ENCODE data around the gene PTPRC. TPM values are rescaled to one million over a fixed set of nuclear protein-coding genes. Genes with fewer than 3 reads are reported as not detected.

The PTPRC gene
- total RNA-seq, 1 experiment from 2014 or later: not detected

- H3K27ac ChIP-seq: no peak overlapping the region
- DNase-seq: no peak
- H3K36me3 ChIP-seq: no peaks in the 10 kb centered on the region
- no peak overlapping the region for H3K4me3 ChIP-seq
- no peaks in the 10 kb centered on the region for H3K27me3 ChIP-seq
- no peaks in the 10 kb centered on the region for H3K4me1 ChIP-seq
- H3K9me3 ChIP-seq (replicated peaks): no peaks in the 10 kb centered on the region
These were observed 7.5 kb upstream of the PTPRC start for GRCh38 chr1:198631292-198631691.

DNA sequence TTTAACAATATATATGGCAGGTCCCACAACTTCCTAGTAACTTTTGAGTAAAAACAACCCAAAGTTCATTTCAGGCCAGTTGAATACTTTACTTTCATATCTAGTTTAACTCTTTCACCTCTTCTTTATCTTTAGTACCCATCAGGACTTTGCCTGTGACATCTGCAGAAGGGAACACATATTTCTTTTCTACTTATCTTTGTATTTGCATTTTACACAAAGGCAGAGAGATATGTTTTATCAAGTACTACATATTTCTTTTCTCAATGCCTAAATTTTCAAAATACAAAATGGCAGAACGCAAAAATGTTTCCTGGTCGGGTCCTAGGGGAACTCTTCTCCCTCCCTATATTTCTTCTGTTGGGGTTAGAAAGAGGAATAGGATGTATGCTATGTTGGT is 6.8 kb upstream of the PTPRC start:
- H3K27ac ChIP-seq: no peak overlapping the region
- DNase-seq: no peak
- no peak overlapping the region for H3K4me3 ChIP-seq
- no peaks in the 10 kb centered on the region for H3K27me3 ChIP-seq
- no peaks in the 10 kb centered on the region for H3K9me3 ChIP-seq (replicated peaks)
- H3K36me3 ChIP-seq: no peaks in the 10 kb centered on the region
- H3K4me1 ChIP-seq: no peaks in the 10 kb centered on the region

- Histone ChIP-seq H3K9me3 (replicated peaks) (no peaks in the 10 kb centered on the region), H3K27ac (no peak overlapping the region), H3K36me3 (no peaks in the 10 kb centered on the region), H3K4me3 (no peak overlapping the region), H3K4me1 (no peaks in the 10 kb centered on the region), H3K27me3 (no peaks in the 10 kb centered on the region)
- no peak for DNase-seq
These were observed 5.1 kb upstream of the PTPRC start for GRCh38 chr1:198633675-198634121.

DNA sequence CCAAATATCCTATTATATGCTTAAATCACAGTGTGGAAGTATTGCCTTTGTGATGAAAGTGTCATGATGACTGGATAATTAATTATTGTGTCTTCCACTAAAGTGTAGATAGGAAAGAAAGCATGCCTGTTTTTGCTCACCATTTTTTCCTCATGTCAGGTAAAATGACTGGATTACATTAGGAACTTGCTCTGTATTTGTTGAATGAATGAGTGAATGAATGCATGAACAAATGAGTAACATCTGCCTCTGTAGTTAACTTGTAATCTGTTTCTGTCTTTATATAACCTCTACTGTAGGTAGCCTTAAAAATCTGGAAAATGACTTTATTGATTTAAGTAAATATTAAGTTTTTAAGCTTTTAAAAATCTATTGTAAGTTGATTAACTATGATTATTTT is 2.9 kb upstream of the PTPRC start:
- Histone ChIP-seq H3K4me1 (no peaks in the 10 kb centered on the region), H3K9me3 (replicated peaks) (no peaks in the 10 kb centered on the region), H3K27ac (no peak overlapping the region), H3K36me3 (no peaks in the 10 kb centered on the region), H3K4me3 (no peak overlapping the region), H3K27me3 (no peaks in the 10 kb centered on the region)
- no peak for DNase-seq

DNA sequence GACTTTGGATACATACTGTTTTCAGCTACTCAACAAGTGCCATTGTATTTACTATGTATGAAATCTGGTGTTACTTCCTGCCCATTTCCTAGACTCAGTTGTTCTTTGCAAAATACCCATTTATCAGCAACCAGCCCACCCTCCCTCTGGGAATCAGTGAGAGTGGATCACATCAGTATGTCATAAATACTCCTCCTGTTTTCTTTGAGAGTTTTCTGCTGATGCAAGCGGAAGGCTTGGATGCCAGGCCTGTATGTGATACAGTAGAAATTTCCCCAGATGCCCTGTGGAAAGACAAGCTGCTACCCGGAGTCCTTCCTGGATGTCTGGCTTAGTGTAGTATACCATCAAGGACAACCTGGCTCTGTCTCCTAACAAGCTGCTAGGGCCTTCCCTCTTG is 2.4 kb upstream of the PTPRC start:
- no peaks in the 10 kb centered on the region for H3K27me3 ChIP-seq
- DNase-seq: no peak
- H3K9me3 ChIP-seq (replicated peaks): no peaks in the 10 kb centered on the region
- no peak overlapping the region for H3K27ac ChIP-seq
- no peaks in the 10 kb centered on the region for H3K4me1 ChIP-seq
- H3K36me3 ChIP-seq: no peaks in the 10 kb centered on the region
- no peak overlapping the region for H3K4me3 ChIP-seq

- H3K36me3 ChIP-seq: no peaks in the 10 kb centered on the region
- no peaks in the 10 kb centered on the region for H3K27me3 ChIP-seq
- H3K9me3 ChIP-seq (replicated peaks): no peaks in the 10 kb centered on the region
- DNase-seq: no peak
- no peak overlapping the region for H3K27ac ChIP-seq
- H3K4me3 ChIP-seq: no peak overlapping the region
- no peaks in the 10 kb centered on the region for H3K4me1 ChIP-seq
These were observed 1.7 kb upstream of the PTPRC start for GRCh38 chr1:198637157-198637556.

GRCh38 chr1:198637916-198638437 is 863 bp upstream of the PTPRC start:
- H3K27me3 ChIP-seq: no peaks in the 10 kb centered on the region
- no peak for DNase-seq
- no peak overlapping the region for H3K27ac ChIP-seq
- no peak overlapping the region for H3K4me3 ChIP-seq
- no peaks in the 10 kb centered on the region for H3K36me3 ChIP-seq
- no peaks in the 10 kb centered on the region for H3K4me1 ChIP-seq
- H3K9me3 ChIP-seq (replicated peaks): no peaks in the 10 kb centered on the region

DNA sequence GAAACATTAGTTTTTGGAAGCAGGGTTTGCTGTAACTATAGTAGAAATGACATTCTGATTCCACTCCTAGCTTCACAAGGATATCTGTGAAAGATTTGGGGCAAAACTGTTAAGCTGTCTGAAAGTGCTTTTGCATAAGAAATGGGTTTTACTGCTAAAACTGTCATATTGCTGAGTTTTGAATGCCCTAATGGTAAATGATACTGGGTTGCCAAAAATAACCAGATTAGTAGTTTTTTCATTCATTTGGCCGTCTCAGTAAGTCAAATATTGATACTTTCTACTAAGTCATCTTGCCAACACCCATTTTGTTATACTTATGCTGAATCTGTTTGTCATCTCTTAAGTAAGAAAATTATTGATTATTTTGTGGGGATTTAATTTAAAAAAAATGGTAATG is 399 bp upstream of the PTPRC start:
- Histone ChIP-seq H3K4me1 (no peaks in the 10 kb centered on the region), H3K27ac (no peak overlapping the region), H3K36me3 (no peaks in the 10 kb centered on the region), H3K9me3 (replicated peaks) (no peaks in the 10 kb centered on the region), H3K4me3 (no peak overlapping the region), H3K27me3 (no peaks in the 10 kb centered on the region)
- no peak for DNase-seq

- no peaks in the 10 kb centered on the region for H3K27me3 ChIP-seq
- H3K4me1 ChIP-seq: no peaks in the 10 kb centered on the region
- no peaks in the 10 kb centered on the region for H3K36me3 ChIP-seq
- H3K27ac ChIP-seq: no peak overlapping the region
- no peak overlapping the region for H3K4me3 ChIP-seq
- DNase-seq: no peak
- H3K9me3 ChIP-seq (replicated peaks): no peaks in the 10 kb centered on the region
These were observed 867 bp downstream of the PTPRC start for GRCh38 chr1:198639671-198640143.

DNA sequence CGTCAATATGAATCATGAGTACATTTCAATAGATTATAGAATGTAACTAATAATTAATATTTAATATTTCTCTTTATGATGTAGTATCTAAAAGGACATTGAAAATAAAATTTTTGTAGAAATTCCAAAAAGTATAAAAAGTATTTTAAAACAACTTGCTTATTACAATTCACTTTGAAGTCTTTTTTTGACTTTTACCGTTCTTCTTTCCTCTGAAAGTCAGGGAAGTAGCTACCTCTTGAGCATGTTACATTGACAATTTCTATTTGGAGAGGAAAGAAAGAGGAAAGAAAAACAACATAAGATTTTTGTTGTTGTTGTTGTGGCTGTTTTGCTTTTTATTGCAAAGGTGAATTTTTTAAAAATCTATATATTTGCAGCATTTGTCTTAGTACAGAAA is 1.3 kb downstream of the PTPRC start:
- Histone ChIP-seq H3K27me3 (no peaks in the 10 kb centered on the region), H3K4me3 (no peak overlapping the region), H3K27ac (no peak overlapping the region), H3K9me3 (replicated peaks) (no peaks in the 10 kb centered on the region), H3K36me3 (no peaks in the 10 kb centered on the region), H3K4me1 (no peaks in the 10 kb centered on the region)
- no peak for DNase-seq

- Histone ChIP-seq H3K36me3 (no peaks in the 10 kb centered on the region), H3K4me1 (no peaks in the 10 kb centered on the region), H3K27me3 (no peaks in the 10 kb centered on the region), H3K4me3 (no peak overlapping the region), H3K9me3 (replicated peaks) (no peaks in the 10 kb centered on the region), H3K27ac (no peak overlapping the region)
- no peak for DNase-seq
These were observed 2.7 kb downstream of the PTPRC start for GRCh38 chr1:198641501-198641900.

DNA sequence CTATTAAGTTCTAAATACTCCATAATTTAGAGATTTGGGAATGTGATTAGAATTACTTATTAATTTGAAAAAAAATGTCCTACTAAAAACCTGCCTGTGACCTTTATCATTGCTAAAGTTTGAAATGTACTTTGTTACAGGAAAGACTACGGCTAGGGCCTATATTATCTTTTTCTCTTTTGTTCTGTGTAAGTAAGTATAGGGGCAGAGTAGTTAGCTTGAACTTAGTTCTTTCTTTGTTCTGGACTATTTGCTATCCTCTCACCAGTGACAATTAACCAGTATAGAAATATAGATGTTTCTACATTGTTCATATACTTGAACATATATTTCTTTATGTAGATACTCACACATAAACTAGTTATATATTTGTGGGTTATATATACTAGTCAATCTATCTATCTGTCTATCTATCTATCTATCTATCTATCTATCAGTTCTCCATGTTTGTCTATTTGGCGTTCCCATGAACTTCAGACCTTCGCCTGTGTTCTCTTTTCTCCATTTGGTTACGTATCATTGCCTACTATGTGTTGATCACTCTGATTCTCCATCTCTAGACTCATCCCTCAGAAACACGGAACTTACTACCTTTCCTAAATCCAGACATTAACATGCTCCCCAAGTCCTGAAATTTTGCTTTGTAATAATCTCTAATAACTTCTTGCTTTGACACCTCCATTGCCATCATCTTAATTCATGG is 3.3 kb downstream of the PTPRC start:
- Histone ChIP-seq H3K27me3 (no peaks in the 10 kb centered on the region), H3K27ac (no peak overlapping the region), H3K9me3 (replicated peaks) (no peaks in the 10 kb centered on the region), H3K4me1 (no peaks in the 10 kb centered on the region), H3K4me3 (no peak overlapping the region), H3K36me3 (no peaks in the 10 kb centered on the region)
- DNase-seq: no peak

- no peaks in the 10 kb centered on the region for H3K4me1 ChIP-seq
These were observed 4.1 kb downstream of the PTPRC start for GRCh38 chr1:198642983-198643382.

DNA sequence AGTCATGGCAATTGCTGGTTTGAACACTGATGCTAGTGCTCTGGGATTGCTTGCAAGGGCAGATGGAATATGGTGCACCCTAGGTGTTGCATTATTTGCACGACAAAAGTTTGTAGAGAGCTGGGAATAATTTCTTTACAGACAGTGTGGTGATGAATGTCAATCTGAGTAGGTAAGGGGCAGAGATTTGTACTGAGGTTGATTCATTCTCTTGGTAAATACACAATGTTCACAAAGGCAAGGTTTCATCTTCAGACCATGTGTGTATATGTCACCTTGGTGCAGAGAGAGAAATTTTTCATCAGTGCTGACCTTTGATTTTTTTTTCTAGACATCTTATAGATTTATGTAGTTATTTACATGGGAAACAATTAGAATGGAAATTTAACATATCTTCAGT is 5.0 kb downstream of the PTPRC start:
- H3K4me3 ChIP-seq: no peak overlapping the region
- H3K27ac ChIP-seq: no peak overlapping the region
- no peaks in the 10 kb centered on the region for H3K9me3 ChIP-seq (replicated peaks)
- H3K4me1 ChIP-seq: no peaks in the 10 kb centered on the region
- H3K27me3 ChIP-seq: no peaks in the 10 kb centered on the region
- DNase-seq: no peak
- no peaks in the 10 kb centered on the region for H3K36me3 ChIP-seq

More at GRCh38 chr1:198642983-198643382, 4.1 kb downstream of the PTPRC start:
- no peak for DNase-seq
- Histone ChIP-seq H3K36me3 (no peaks in the 10 kb centered on the region), H3K9me3 (replicated peaks) (no peaks in the 10 kb centered on the region), H3K27me3 (no peaks in the 10 kb centered on the region), H3K27ac (no peak overlapping the region), H3K4me3 (no peak overlapping the region)

DNA sequence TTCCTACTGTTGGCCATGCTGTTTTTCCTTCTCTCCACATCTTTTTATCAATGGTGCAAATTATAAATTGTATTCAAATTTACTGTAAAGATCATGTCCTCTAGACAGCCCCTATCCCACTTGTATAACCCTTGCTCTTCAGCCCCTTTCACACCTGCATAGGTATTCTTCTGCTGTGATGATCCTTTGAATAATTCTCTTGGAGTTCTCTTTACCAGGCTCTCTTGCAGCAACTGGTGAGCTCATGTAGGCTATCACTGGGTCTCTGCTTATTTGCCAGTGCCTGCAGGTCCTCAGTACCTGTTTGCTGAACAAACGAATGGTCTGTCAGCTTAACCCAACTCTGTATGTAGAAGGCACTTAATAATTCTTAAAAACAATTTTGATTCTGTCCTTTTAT is 8.2 kb downstream of the PTPRC start:
- Histone ChIP-seq H3K27ac (no peak overlapping the region), H3K36me3 (no peaks in the 10 kb centered on the region), H3K9me3 (replicated peaks) (no peaks in the 10 kb centered on the region), H3K27me3 (no peaks in the 10 kb centered on the region), H3K4me3 (no peak overlapping the region), H3K4me1 (no peaks in the 10 kb centered on the region)
- no peak for DNase-seq

DNA sequence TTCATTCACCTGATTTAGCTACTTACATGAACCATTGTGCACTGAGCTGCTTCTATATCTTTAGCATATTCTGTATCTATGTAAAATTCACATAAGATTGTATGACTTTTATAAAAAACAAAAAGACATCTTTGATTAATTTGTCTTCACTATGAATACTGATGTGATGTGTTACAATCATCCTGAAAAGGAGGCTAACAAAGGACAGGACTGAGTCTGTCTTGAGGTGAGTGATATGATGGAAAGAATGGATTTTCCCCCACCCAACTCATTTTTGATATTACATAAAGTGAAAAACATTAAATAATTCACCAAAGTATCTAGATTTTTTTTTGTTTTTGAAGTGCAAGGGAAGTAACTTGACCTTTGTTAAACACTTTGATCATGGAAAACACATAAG is 9.8 kb downstream of the PTPRC start:
- Histone ChIP-seq H3K4me3 (no peak overlapping the region), H3K36me3 (no peaks in the 10 kb centered on the region), H3K27ac (no peak overlapping the region), H3K9me3 (replicated peaks) (no peaks in the 10 kb centered on the region), H3K27me3 (no peaks in the 10 kb centered on the region), H3K4me1 (no peaks in the 10 kb centered on the region)
- DNase-seq: no peak
